ENCODE measurements around the gene INTS4.

GRCh38 chr11:77886401-77886800 is 108.1 kb downstream of the INTS4 start:
- no peak for TF ChIP-seq ZNF132 (tag by site-specific recombination; IDR thresholded peaks at IDR 0.05; ENCODE audit: borderline replicate concordance)
- no peak for TF ChIP-seq ZNF292 (tag by site-specific recombination; IDR thresholded peaks at IDR 0.05; ENCODE audit: borderline replicate concordance, low read depth)
- no peak for TF ChIP-seq CTCF (tag by site-specific recombination; IDR thresholded peaks at IDR 0.05)
- TF ChIP-seq ZNF501 (tag by site-specific recombination; IDR thresholded peaks at IDR 0.05): no peak
- no peak for TF ChIP-seq ZNF549 (tag by site-specific recombination; IDR thresholded peaks at IDR 0.05)
- no peak for TF ChIP-seq ZNF488 (tag by site-specific recombination; IDR thresholded peaks at IDR 0.05)
- no peak for TF ChIP-seq ZNF423 (tag by site-specific recombination; IDR thresholded peaks at IDR 0.05)
- no peak for TF ChIP-seq ZBTB21 (tag by site-specific recombination; IDR thresholded peaks at IDR 0.05)
- TF ChIP-seq ZNF169 (tag by site-specific recombination; IDR thresholded peaks at IDR 0.05): no peak
- no peak for TF ChIP-seq INSM2 (tag by site-specific recombination; IDR thresholded peaks at IDR 0.05)
- no peak for TF ChIP-seq ZNF580 (tag by site-specific recombination; IDR thresholded peaks at IDR 0.05)
- TF ChIP-seq REST (tag by site-specific recombination; IDR thresholded peaks at IDR 0.05): no peak
- no peak for TF ChIP-seq ZNF280D (tag by site-specific recombination; IDR thresholded peaks at IDR 0.05)
- TF ChIP-seq ZNF416 (tag by site-specific recombination; IDR thresholded peaks at IDR 0.05): no peak
